DND-41 (cell line): ENCODE data around the gene S100A4.

Experiments
- EZH2 ChIP-seq: IDR thresholded peaks from 3 replicates; pipeline ENCODE4 v1.6.1; 2012; ENCODE audit warnings: borderline replicate concordance, low read depth, mild to moderate bottlenecking, moderate library complexity, low read length, inconsistent platforms; ENCODE audit not compliant: severe bottlenecking
- TF ChIP-seq, protein P1 (sequence below): IDR thresholded peaks from 2 replicates; pipeline ENCODE4 v1.5.1; 2012; ENCODE audit warnings: borderline replicate concordance, low read length, moderate library complexity, mild to moderate bottlenecking; ENCODE audit not compliant: poor library complexity, severe bottlenecking; ENCODE audit errors: extremely low read depth

DNA sequence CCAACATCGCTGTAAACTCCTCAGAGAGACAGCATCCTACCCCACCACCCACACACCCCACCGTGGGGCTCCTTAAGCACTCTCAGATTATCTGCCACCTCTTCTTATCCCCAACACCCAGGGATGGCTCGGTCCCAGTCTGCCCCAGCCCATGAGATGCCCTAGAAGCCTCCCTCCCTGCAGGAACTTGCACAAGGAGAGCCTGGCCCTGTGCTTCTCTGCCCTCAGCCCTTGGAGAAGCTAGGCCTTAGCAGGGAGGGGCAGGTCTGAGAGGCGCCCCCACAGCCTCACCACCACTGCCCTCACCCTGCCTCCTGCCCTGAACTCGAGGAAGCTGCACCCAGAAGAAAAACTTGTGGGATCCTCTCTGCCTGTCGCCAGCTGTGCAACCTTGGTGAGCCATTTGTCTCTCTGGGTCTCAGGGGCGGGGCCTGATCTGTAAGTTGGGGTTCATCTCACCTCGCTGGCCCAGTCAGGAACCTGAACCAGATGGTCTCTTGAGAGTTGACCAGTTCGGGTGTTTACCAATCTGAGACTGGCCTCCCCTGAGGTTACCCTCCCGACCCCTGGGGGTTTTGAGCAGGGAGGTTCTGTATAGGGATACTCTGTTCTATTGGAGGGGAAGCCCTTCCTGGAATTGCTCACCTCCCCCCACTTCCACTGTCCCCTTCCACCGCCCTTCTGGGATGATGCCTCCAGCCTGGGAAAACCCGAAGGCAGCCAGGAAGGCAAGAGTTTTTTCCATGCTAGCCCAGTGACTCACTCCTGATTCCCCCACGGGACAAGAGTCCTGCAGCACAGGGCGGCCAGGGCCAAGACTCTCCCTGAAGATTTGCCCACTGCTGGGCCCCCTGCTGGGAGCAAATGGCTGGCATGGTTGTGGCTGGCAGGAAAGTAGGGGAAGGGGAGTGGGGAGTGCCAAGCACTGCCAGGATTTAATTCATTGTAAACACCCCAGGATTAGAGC is 3.4 kb upstream of the S100A4 start, which contains the start of gene S100A3:
- TF ChIP-seq, protein P1, sequence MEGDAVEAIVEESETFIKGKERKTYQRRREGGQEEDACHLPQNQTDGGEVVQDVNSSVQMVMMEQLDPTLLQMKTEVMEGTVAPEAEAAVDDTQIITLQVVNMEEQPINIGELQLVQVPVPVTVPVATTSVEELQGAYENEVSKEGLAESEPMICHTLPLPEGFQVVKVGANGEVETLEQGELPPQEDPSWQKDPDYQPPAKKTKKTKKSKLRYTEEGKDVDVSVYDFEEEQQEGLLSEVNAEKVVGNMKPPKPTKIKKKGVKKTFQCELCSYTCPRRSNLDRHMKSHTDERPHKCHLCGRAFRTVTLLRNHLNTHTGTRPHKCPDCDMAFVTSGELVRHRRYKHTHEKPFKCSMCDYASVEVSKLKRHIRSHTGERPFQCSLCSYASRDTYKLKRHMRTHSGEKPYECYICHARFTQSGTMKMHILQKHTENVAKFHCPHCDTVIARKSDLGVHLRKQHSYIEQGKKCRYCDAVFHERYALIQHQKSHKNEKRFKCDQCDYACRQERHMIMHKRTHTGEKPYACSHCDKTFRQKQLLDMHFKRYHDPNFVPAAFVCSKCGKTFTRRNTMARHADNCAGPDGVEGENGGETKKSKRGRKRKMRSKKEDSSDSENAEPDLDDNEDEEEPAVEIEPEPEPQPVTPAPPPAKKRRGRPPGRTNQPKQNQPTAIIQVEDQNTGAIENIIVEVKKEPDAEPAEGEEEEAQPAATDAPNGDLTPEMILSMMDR, result no peak
- TF ChIP-seq EZH2, result no peak
